Nephron progenitor cell (in vitro differentiated cells): ENCODE measurements around the gene BRICD5.

Experiments used
- DNase-seq: peaks from one replicate; pipeline ENCODE4 v3.0.0; 2021
- H3K27ac Mint-ChIP-seq: 2 replicates; pipeline ENCODE4 v1.8.0; 2021; ENCODE audit warnings: mild to moderate bottlenecking, moderate library complexity, mixed read lengths
- H3K27me3 Mint-ChIP-seq: 2 replicates; pipeline ENCODE4 v1.8.0; 2021; ENCODE audit warnings: mild to moderate bottlenecking, low read depth, mixed read lengths; ENCODE audit not compliant: poor library complexity
- H3K36me3 Mint-ChIP-seq: 2 replicates; pipeline ENCODE4 v1.8.0; 2021; ENCODE audit warnings: low read depth, mixed read lengths
- H3K4me1 Mint-ChIP-seq: 2 replicates; pipeline ENCODE4 v1.8.0; 2021; ENCODE audit warnings: mixed read lengths
- H3K4me3 Mint-ChIP-seq: 2 replicates; pipeline ENCODE4 v1.8.0; 2021; ENCODE audit warnings: mild to moderate bottlenecking, moderate library complexity, mixed read lengths
- H3K9me3 Mint-ChIP-seq: 2 replicates; pipeline ENCODE4 v1.8.0; 2021; ENCODE audit warnings: mild to moderate bottlenecking, moderate library complexity, mixed read lengths
- CTCF ChIP-seq: fragments of 200-600 bp; sonication (generic); IDR thresholded peaks from 2 replicates; pipeline ENCODE4 v1.5.0; 2021; ENCODE audit warnings: antibody characterized with exemption

The BRICD5 gene

DNA sequence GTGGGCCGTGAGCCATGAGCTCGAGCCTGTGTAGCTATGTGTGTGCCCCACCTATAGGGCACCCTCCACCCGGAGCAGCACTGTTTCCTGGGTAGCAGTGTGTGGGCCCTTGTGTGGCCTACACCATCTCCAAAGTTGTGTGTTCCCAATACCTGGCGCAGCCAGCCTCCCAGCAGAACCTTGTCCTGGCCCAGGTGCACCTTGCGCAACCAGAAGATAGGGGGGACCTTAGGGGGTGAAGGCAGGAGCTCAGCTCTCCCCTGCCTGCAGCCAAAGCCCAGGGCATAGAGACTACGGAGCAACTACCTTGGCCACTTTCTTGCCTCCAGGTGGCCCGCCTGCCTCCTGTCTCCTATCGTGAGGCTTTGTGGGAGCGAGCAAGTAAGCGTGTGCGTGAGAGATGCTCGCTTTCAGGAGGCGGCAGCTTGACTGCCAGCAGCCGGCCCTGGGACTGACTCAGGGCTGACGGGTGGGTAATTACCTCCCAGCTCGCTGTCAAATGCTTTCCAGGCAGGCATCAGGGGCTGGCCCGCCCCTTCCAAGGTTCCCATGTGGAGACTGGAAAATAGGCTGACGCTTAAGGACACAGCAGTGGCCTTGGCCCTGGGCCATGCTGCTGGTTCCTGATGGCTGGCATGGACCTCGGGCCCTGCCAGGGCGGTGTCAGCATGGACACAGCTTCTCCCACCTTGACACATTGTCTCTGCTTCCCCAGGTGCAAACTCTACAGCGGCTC, 36.1 kb downstream of the BRICD5 start:
- Mint-ChIP-seq H3K36me3 (peaks cover 14% of the 10 kb centered on the region), H3K9me3 (no peaks in the 10 kb centered on the region), H3K4me3 (no peak overlapping the region), H3K4me1 (no peaks in the 10 kb centered on the region), H3K27ac (no peak overlapping the region), H3K27me3 (no peaks in the 10 kb centered on the region)
- no peak for TF ChIP-seq CTCF
- no peak for DNase-seq

- no peak for TF ChIP-seq CTCF
- Mint-ChIP-seq H3K27me3 (no peaks in the 10 kb centered on the region), H3K27ac (no peak overlapping the region), H3K4me1 (no peaks in the 10 kb centered on the region), H3K9me3 (no peaks in the 10 kb centered on the region), H3K4me3 (no peak overlapping the region), H3K36me3 (peaks cover 14% of the 10 kb centered on the region)
- DNase-seq = no peak
These were observed 36.7 kb downstream of the BRICD5 start for GRCh38 chr16:2173916-2174315.

GRCh38 chr16:2173366-2173765, 37.3 kb downstream of the BRICD5 start:
- Mint-ChIP-seq H3K4me3 (no peak overlapping the region), H3K27me3 (no peaks in the 10 kb centered on the region), H3K4me1 (no peaks in the 10 kb centered on the region), H3K36me3 (peaks cover 14% of the 10 kb centered on the region), H3K9me3 (no peaks in the 10 kb centered on the region), H3K27ac (no peak overlapping the region)
- TF ChIP-seq CTCF = no peak
- no peak for DNase-seq

DNA sequence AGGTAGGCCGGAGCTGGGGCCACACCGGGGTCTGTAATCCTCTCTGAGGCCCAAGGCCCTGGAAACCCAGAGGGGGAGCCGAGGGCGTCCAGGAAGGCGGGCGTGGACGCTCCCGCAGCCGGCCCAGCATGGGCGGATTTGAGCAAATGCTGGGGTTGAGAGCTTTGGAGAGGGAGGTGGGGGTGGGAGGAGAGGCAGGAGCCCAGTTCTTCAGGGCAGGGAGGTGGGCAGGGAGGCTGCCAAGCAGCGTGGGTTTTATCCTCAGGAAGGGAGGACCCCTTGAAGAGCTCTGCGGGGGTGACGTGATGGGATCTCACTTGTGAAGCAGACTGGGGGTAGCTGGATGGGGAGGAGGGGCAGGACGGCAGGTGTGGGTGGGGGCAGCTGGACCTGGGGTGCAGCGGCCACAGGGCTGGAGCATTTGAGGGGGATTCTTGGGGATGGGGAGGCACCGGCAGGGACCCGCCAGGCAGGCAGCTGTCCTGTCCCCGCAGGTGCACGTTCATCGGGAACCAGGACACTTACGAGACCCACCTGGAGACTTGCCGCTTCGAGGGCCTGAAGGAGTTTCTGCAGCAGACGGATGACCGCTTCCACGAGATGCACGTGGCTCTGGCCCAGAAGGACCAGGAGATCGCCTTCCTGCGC, 37.9 kb downstream of the BRICD5 start:
- H3K4me3 Mint-ChIP-seq = no peak overlapping the region
- H3K4me1 Mint-ChIP-seq = no peaks in the 10 kb centered on the region
- H3K27ac Mint-ChIP-seq = no peak overlapping the region
- H3K9me3 Mint-ChIP-seq = no peaks in the 10 kb centered on the region
- H3K36me3 Mint-ChIP-seq = peaks cover 14% of the 10 kb centered on the region
- no peak for TF ChIP-seq CTCF
- H3K27me3 Mint-ChIP-seq = no peaks in the 10 kb centered on the region
- no peak for DNase-seq

DNA sequence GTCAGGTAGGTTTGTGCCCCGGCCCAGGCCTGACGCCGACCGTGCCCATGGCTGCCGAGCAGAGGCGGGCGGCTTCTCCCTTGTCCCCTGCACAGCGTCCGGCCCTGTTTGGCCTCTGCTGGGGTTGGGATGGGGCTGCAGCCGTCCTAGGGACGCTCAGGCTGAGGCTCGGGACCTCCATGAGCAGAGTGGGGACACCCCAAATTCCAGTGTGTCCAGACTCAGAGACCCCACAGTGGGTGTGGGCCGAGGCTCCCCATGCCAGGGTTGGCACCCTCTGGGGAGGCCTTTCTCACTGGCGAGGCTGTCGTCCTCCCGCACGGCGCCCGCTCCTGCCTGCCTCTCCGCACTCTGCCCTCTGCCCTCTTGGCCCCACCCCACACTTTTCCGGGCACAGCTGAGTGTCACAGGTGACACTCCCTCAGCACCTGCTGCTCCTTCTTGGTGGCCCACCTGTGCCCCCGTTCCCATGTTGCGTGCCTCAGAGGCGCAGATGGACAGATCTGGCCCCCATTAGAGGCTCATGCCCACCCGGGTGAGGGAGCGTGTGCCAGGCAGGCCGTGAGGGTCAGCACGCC, 39.0 kb downstream of the BRICD5 start:
- peaks cover 4% of the 10 kb centered on the region for H3K36me3 Mint-ChIP-seq
- no peak for DNase-seq
- no peak overlapping the region for H3K27ac Mint-ChIP-seq
- H3K27me3 Mint-ChIP-seq = no peaks in the 10 kb centered on the region
- no peak overlapping the region for H3K4me3 Mint-ChIP-seq
- TF ChIP-seq CTCF = no peak
- no peaks in the 10 kb centered on the region for H3K4me1 Mint-ChIP-seq
- no peaks in the 10 kb centered on the region for H3K9me3 Mint-ChIP-seq
